ENCODE measurements around the gene KIF18B. TPM values are rescaled to one million over a fixed set of nuclear protein-coding genes. Genes with fewer than 3 reads are reported as not detected.

Gene KIF18B
- 0.69 TPM for polyA plus RNA-seq (2013)

DNA sequence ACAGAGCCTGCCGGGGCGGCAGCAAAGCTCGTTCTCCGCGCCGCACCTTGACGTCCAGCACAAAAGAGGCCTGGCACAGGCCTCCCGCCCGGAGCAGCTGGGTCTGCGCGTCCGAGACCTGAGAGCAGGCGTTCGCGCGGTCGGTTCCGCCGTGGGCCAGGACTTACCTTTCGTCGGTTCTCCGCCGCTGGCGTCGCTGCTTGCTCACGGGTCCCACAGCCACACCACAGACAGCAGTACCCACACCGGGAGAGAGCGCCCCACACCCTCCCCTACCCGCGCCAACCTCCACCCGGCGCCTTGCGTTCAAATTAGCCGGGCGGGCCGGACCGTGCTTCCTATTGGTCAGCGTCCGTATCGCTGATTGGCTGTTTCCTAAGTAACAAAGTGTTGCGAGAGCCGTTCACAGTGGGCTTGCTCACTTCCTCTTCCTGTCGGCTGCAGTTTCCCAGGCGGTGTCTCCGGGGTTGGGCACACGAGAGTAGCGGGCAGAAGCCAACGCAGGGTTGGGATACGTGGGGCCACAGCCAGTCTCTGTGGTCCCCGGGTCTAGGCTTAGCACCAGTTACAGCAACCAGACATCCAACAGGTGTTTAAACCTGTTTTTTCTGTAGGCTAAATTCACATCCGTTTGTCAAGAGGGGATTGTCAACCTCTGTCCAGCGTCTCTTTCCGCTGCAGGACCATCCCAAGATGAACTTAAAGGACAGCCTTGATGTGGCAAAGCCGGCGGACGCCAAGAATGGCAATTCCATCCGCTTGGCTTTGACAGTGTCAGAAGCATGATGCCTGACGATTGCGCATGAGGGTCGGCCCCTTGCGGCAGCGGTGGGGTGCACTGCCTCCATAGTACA is at the start of gene KIF18B:
KIF18B (minus strand) TSS at position 313 of the 854 bp plus-strand sequence. CDS start 11,429 bp downstream, outside the sequence.
- H3K27me3 ChIP-seq (replicated peaks in 2 of 5; ENCODE audit: control insufficient read depth in 4 of 5, insufficient read depth in 5 of 5, low read length in 4 of 5), result no peaks in the 10 kb centered on the region
- H3K4me1 ChIP-seq (ENCODE audit: control extremely low read depth in 1 of 4, control insufficient read depth in 4 of 4, insufficient read depth in 4 of 4, low read length in 3 of 4), result peaks cover 7 to 18% (median 16%) of the 10 kb centered on the region in 4 experiments
- H3K27ac ChIP-seq (ENCODE audit: insufficient read depth in 1 of 2, low read depth in 1 of 2, low read length in 2 of 2, poor library complexity in 1 of 2, severe bottlenecking in 2 of 2), result peak within 1 kb of the TSS; percentile 40 to 71
- peak within 1 kb of the TSS; percentile 75 to 96 (median 90) for H3K4me3 ChIP-seq (ENCODE audit: control insufficient read depth in 1 of 7, extremely low read depth in 1 of 7, insufficient read depth in 4 of 7, low read depth in 2 of 7, low read length in 6 of 7)
- H3K9me3 ChIP-seq (ENCODE audit: control extremely low read depth in 1 of 5, control insufficient read depth in 4 of 5, insufficient read depth in 2 of 5, low read depth in 1 of 5, low read length in 4 of 5), result no peaks in the 10 kb centered on the region
- DNase-seq, result peak; percentile 93 to 97 (median 97)
- CTCF ChIA-PET, result interaction anchor here (1.4 kb wide), 1 partner anchor 22 kb away, joined by 4 read pairs; no protein-coding TSS in a partner anchor
- H3K36me3 ChIP-seq (ENCODE audit: control insufficient read depth in 4 of 4, insufficient read depth in 4 of 4, low read length in 3 of 4), result peaks cover 0 to 3% (median 1%) of the 10 kb centered on the region in 4 experiments
- POLR2A ChIA-PET, result interaction anchor here (0.6 to 0.7 kb wide), 3 partner anchors 55 to 58 kb away, joined by 3 to 5 read pairs (median 3); no protein-coding TSS in a partner anchor
- 3% methylated on average over 27 of the region's 62 CpGs for WGBS (ENCODE audit: insufficient coverage)

GRCh38 chr17:44996304-44996703 is 48.7 kb upstream of the KIF18B start:
- Histone ChIP-seq H3K27ac (ENCODE audit: insufficient read depth in 1 of 2, low read depth in 1 of 2, low read length in 2 of 2, poor library complexity in 1 of 2, severe bottlenecking in 2 of 2) (no peak overlapping the region), H3K4me3 (ENCODE audit: control insufficient read depth in 1 of 7, extremely low read depth in 1 of 7, insufficient read depth in 4 of 7, low read depth in 2 of 7, low read length in 6 of 7) (no peak overlapping the region), H3K4me1 (ENCODE audit: control extremely low read depth in 1 of 4, control insufficient read depth in 4 of 4, insufficient read depth in 4 of 4, low read length in 3 of 4) (no peaks in the 10 kb centered on the region), H3K9me3 (ENCODE audit: control extremely low read depth in 1 of 5, control insufficient read depth in 4 of 5, insufficient read depth in 2 of 5, low read depth in 1 of 5, low read length in 4 of 5) (peaks cover 0 to 6% (median 6%) of the 10 kb centered on the region in 5 experiments), H3K36me3 (ENCODE audit: control insufficient read depth in 4 of 4, insufficient read depth in 4 of 4, low read length in 3 of 4) (no peaks in the 10 kb centered on the region), H3K27me3 (replicated peaks in 2 of 5; ENCODE audit: control insufficient read depth in 4 of 5, insufficient read depth in 5 of 5, low read length in 4 of 5) (peaks cover 0 to 12% (median 5%) of the 10 kb centered on the region in 5 experiments)
- CTCF ChIA-PET, result interaction anchor here (0.8 kb wide), 1 partner anchor 13 kb away, joined by 3 read pairs; no protein-coding TSS in a partner anchor
- POLR2A ChIA-PET, result no interaction called here
- no peak for DNase-seq
- 77% methylated on average over 9 of the region's 10 CpGs for WGBS (ENCODE audit: insufficient coverage)

DNA sequence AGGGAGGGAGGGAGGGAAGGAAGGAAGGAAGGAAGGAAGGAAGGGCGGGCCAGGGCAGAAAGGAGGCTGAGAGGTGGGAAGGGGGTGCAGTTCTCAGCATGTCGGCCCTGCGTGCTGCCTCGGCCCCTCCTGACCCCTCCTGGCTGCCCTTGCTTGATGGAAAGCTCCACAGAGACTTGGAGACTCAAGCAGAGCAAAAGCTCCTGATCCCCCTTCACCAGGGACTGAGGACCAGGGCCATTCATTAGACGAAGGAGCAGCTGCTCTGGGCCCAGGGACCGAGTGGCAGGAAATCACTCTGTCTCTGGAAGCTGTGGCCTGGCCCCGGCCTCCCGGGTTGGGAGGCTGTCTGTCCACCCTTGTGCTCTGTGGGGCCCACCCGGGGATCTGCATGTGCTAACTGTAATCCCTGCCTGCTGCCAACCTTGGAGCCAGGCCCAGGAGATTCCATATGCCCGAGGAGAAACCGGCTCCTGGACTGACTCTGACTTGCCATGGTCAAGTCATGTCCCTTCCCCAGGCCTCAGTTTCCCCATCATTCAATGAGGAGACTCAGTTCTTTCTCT is 47.9 kb upstream of the KIF18B start:
- DNase-seq, result no peak
- CTCF ChIA-PET, result interaction anchor here (0.8 kb wide), 1 partner anchor 14 kb away, joined by 3 read pairs; no protein-coding TSS in a partner anchor
- Histone ChIP-seq H3K27ac (ENCODE audit: insufficient read depth in 1 of 2, low read depth in 1 of 2, low read length in 2 of 2, poor library complexity in 1 of 2, severe bottlenecking in 2 of 2) (no peak overlapping the region), H3K4me1 (ENCODE audit: control extremely low read depth in 1 of 4, control insufficient read depth in 4 of 4, insufficient read depth in 4 of 4, low read length in 3 of 4) (no peaks in the 10 kb centered on the region), H3K27me3 (replicated peaks in 2 of 5; ENCODE audit: control insufficient read depth in 4 of 5, insufficient read depth in 5 of 5, low read length in 4 of 5) (peaks cover 0 to 11% (median 5%) of the 10 kb centered on the region in 5 experiments), H3K36me3 (ENCODE audit: control insufficient read depth in 4 of 4, insufficient read depth in 4 of 4, low read length in 3 of 4) (no peaks in the 10 kb centered on the region), H3K4me3 (ENCODE audit: control insufficient read depth in 1 of 7, extremely low read depth in 1 of 7, insufficient read depth in 4 of 7, low read depth in 2 of 7, low read length in 6 of 7) (no peak overlapping the region), H3K9me3 (ENCODE audit: control extremely low read depth in 1 of 5, control insufficient read depth in 4 of 5, insufficient read depth in 2 of 5, low read depth in 1 of 5, low read length in 4 of 5) (peaks cover 0 to 6% (median 5%) of the 10 kb centered on the region in 5 experiments)
- POLR2A ChIA-PET, result no interaction called here
- 83% methylated on average over 7 of the region's 11 CpGs for whole genome bisulfite sequencing (ENCODE audit: insufficient coverage)

DNA sequence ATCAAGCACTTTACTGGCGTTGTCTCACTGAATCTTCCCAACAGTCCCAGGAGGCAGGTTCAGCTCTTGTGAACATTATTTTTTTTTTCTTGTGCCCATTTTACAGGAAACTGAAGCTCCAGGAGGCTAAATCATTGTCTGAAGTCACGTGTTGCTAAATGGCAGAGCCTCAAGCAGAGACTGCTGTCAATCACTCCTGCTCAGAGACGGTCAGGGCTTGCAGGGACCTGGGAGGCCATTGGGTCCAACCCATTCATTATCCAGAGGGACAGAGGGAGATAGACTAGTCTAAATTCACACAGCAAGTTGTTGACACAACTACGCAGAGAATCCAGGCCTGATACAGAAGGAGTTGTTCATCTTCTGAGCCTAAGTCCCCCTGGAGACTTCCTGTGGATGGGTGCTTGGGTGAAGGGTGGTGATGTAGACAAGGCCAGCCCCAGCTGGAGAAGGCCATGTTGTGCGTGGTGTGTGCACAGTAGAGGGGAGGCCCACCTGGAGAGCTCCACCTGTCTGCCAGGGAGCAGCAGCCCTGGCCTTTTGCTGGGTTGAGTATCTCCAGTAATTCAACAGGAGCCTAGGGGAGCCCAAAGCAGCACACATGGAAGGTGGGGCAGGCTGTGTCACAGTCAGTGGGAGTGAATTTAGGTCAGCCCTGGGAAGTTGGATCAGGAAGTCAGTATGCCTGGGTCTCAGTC is 44.8 kb upstream of the KIF18B start:
- Histone ChIP-seq H3K4me1 (ENCODE audit: control extremely low read depth in 1 of 4, control insufficient read depth in 4 of 4, insufficient read depth in 4 of 4, low read length in 3 of 4) (peaks cover 0 to 5% (median 2%) of the 10 kb centered on the region in 4 experiments), H3K4me3 (ENCODE audit: control insufficient read depth in 1 of 7, extremely low read depth in 1 of 7, insufficient read depth in 4 of 7, low read depth in 2 of 7, low read length in 6 of 7) (no peak overlapping the region), H3K36me3 (ENCODE audit: control insufficient read depth in 4 of 4, insufficient read depth in 4 of 4, low read length in 3 of 4) (no peaks in the 10 kb centered on the region), H3K9me3 (ENCODE audit: control extremely low read depth in 1 of 5, control insufficient read depth in 4 of 5, insufficient read depth in 2 of 5, low read depth in 1 of 5, low read length in 4 of 5) (no peaks in the 10 kb centered on the region), H3K27me3 (replicated peaks in 2 of 5; ENCODE audit: control insufficient read depth in 4 of 5, insufficient read depth in 5 of 5, low read length in 4 of 5) (peaks cover 0 to 42% (median 19%) of the 10 kb centered on the region in 5 experiments), H3K27ac (ENCODE audit: insufficient read depth in 1 of 2, low read depth in 1 of 2, low read length in 2 of 2, poor library complexity in 1 of 2, severe bottlenecking in 2 of 2) (no peak overlapping the region)
- POLR2A ChIA-PET, result no interaction called here
- no peak for DNase-seq
- 97% methylated on average over 3 of the region's 5 CpGs for WGBS (ENCODE audit: insufficient coverage)
- CTCF ChIA-PET, result no interaction called here

- H3K36me3 ChIP-seq (ENCODE audit: control insufficient read depth in 4 of 4, insufficient read depth in 4 of 4, low read length in 3 of 4), result no peaks in the 10 kb centered on the region
- no peak overlapping the region for H3K27ac ChIP-seq (ENCODE audit: insufficient read depth in 1 of 2, low read depth in 1 of 2, low read length in 2 of 2, poor library complexity in 1 of 2, severe bottlenecking in 2 of 2)
- H3K4me1 ChIP-seq (ENCODE audit: control extremely low read depth in 1 of 4, control insufficient read depth in 4 of 4, insufficient read depth in 4 of 4, low read length in 3 of 4), result peaks cover 0 to 8% (median 3%) of the 10 kb centered on the region in 4 experiments
- CTCF ChIA-PET, result interaction anchor here (0.9 kb wide), 1 partner anchor 14 kb away, joined by 3 read pairs; no protein-coding TSS in a partner anchor
- 73% methylated on average over 6 of the region's 10 CpGs for WGBS (ENCODE audit: insufficient coverage)
- POLR2A ChIA-PET, result no interaction called here
- no peaks in the 10 kb centered on the region for H3K9me3 ChIP-seq (ENCODE audit: control extremely low read depth in 1 of 5, control insufficient read depth in 4 of 5, insufficient read depth in 2 of 5, low read depth in 1 of 5, low read length in 4 of 5)
- H3K27me3 ChIP-seq (replicated peaks in 2 of 5; ENCODE audit: control insufficient read depth in 4 of 5, insufficient read depth in 5 of 5, low read length in 4 of 5), result peaks cover 3 to 46% (median 23%) of the 10 kb centered on the region in 5 experiments
- DNase-seq, result no peak
- H3K4me3 ChIP-seq (ENCODE audit: control insufficient read depth in 1 of 7, extremely low read depth in 1 of 7, insufficient read depth in 4 of 7, low read depth in 2 of 7, low read length in 6 of 7), result no peak overlapping the region
Measured at GRCh38 chr17:44990994-44991393, 43.4 kb upstream of the KIF18B start.

DNA sequence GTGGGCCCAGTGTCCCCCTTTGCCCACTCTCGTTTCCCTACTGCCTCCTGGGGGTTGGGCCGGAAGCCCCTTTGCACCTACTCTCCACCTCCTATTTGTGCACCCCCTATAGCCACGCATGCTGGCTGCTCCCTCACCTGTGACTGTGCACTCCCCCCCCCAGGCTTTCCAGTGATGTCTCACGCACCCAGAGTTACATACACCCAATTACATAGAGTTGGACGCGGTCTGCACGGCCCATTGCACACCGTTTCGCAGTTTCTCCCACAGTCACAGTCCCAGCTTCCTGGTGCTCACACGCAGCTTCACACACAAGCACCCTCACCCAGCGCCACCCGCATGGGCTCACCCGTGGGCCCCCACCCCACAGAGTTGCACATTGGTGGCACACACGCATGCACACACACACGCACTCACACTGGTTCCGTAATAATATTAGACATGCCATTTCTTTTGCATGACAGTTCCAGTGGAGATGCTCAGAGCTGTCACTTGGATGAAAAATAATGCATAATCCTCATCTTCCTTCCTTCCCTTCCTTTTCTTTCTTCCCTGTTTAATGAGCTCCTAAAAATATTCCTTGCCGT is 42.1 kb upstream of the KIF18B start:
- H3K27ac ChIP-seq (ENCODE audit: insufficient read depth in 1 of 2, low read depth in 1 of 2, low read length in 2 of 2, poor library complexity in 1 of 2, severe bottlenecking in 2 of 2), result no peak overlapping the region
- H3K36me3 ChIP-seq (ENCODE audit: control insufficient read depth in 4 of 4, insufficient read depth in 4 of 4, low read length in 3 of 4), result no peaks in the 10 kb centered on the region
- peaks cover 0 to 8% (median 3%) of the 10 kb centered on the region in 4 experiments for H3K4me1 ChIP-seq (ENCODE audit: control extremely low read depth in 1 of 4, control insufficient read depth in 4 of 4, insufficient read depth in 4 of 4, low read length in 3 of 4)
- no peak overlapping the region for H3K4me3 ChIP-seq (ENCODE audit: control insufficient read depth in 1 of 7, extremely low read depth in 1 of 7, insufficient read depth in 4 of 7, low read depth in 2 of 7, low read length in 6 of 7)
- ChIA-PET POLR2A (no interaction called here), CTCF (interaction anchor here (1.4 to 1.6 kb wide), 3 partner anchors 8 to 68 kb away, joined by 3 to 5 read pairs (median 3); no protein-coding TSS in a partner anchor)
- peaks cover 3 to 55% (median 25%) of the 10 kb centered on the region in 5 experiments for H3K27me3 ChIP-seq (replicated peaks in 2 of 5; ENCODE audit: control insufficient read depth in 4 of 5, insufficient read depth in 5 of 5, low read length in 4 of 5)
- H3K9me3 ChIP-seq (ENCODE audit: control extremely low read depth in 1 of 5, control insufficient read depth in 4 of 5, insufficient read depth in 2 of 5, low read depth in 1 of 5, low read length in 4 of 5), result no peaks in the 10 kb centered on the region
- WGBS (ENCODE audit: insufficient coverage), result 91% methylated on average over 16 of the region's 17 CpGs
- DNase-seq, result no peak

All from common myeloid progenitor, CD34-positive (primary cell).